CD4-positive, alpha-beta T cell treated with Interleukin-21 for 1 hour (primary cell): ENCODE measurements around the gene OR6C4.
"Not testable (repeated sequence)": the region's sequence is repeated elsewhere in the genome, so short reads cannot be mapped to it uniquely, and the experiment has no call there.

ENCODE experiments used
- DNase-seq: peaks from one replicate; pipeline ENCODE4 v3.0.0-alpha.2; 2020

The OR6C4 gene

DNA sequence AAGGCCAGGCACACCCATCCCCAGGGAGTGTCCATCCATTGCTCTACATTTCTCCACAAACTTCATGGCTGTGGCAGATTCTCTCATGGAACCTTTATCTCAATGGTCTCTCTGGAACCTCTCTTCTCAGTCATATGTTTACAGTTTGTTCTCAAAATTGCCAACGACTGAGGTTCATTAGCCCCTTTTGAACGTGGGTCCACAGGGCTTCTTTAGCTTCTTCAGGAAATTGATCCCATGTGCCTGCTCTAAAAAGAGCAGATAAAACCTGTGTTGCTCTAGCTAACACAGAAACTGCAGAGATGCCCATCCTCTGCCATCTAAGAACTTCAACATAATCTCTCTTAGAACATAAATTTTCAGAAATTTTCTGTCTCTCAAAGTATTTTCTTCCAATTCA lies at the start of gene OR6C4:
Gene OR6C4 (plus strand): TSS at position 301 of the 400 bp plus-strand sequence. CDS start 1,625 bp downstream, outside the sequence.
- DNase-seq = no peak

DNA sequence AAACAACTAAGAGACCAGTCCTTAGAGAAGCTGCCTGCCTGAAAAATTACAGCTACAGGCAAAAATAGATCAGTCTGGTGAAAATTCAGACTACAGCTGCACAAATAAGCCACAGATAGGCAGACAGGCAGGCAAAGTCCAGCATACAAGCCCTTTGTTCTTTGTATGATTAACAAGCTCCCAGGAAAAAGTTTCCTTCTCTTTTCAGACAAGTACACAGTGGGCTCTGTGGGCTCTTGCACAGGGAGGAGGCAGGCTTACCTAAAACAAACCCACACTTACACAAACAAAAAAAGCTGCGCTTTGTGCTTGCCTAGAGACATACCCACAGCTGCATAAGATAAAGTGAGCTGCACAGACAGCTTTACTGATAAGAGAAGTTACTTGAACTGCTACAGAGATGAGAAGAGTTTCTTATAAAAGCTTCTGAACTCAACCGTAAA lies 49.6 kb upstream of the OR6C4 start:
- no peak for DNase-seq

GRCh38 chr12:55501601-55502000 lies 47.8 kb upstream of the OR6C4 start:
- no peak for DNase-seq

DNA sequence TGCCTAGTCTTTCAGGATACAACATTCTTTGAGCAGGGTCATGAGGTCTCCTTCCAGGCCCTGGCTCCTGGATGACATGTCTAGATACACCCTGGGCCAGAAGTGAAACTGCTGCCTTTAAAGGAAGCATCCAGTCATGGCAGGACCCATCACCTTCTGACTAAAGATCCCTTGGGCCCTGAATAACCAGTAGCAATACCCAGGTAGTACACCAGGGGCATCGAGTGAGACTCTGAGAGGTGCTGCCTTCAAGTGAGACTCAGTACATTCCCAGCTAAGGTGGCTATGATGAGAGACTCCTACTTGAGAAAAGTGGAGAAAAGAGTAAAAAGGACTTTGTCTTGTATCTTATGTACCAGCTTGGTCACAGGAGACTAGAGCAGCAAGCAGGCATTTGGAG lies 33.7 kb upstream of the OR6C4 start:
- no peak for DNase-seq

DNA sequence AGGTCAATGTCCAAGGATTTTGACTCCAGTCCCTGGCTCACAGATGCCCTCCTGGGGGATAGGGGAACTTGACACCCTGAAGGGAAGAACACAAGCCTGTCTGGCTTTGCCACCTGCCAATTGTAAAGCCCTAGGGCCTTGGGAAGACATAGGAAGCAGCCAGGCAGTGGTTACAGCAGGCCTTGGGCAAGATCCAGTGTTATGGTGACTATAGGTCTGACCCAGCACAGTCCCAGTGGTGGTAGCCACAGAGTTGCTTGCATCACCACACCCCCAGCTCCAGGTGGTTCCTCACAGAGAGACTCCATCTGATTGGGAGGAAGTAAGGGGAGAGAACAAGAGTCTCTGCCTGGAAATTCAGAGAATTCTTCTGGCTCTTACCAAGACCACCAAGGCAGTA lies 33.0 kb upstream of the OR6C4 start:
- no peak for DNase-seq

GRCh38 chr12:55548235-55548634 lies 1.2 kb upstream of the OR6C4 start:
- not testable (repeated sequence) for DNase-seq

- DNase-seq = no peak
These were observed 646 bp upstream of the OR6C4 start for GRCh38 chr12:55548756-55549155.

DNA sequence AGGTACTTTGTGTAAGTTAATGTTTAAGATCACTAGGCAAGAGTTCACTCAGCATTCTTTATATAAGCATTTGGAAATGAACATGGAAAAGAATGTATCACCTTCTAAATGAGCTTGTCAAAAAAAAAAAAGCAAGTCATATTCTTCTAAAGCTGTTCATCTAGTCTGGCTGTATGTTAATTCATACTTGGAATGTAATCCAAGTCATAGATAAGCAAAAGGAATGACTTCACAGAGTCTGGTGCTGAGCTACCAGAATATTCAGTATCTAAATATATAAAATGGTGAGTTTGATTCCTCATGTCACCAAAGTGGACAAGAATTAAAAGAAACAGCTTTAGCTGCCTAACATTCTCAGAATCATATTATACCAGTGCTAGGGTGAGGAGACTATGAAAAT lies 4.9 kb downstream of the OR6C4 start:
- no peak for DNase-seq

DNA sequence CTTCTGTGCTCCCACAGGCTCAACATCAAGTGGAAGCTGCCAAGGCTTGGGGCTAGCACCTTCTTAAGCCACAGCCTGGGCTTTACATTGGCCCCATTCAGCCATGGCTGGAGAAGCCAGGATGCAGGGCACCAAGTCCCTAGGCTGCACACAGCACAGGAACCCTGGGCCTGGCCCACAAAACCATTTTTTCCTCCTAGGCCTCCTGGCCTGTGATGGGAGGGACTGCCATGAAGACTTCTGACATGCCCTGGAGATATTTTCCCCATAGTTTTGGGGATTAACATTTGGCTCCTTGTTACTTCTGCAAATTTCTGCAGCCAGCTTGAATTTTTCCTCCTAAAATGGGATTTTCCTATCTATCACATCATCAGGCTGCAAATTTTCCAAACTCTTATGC lies 20.7 kb downstream of the OR6C4 start:
- DNase-seq = not testable (repeated sequence)

DNA sequence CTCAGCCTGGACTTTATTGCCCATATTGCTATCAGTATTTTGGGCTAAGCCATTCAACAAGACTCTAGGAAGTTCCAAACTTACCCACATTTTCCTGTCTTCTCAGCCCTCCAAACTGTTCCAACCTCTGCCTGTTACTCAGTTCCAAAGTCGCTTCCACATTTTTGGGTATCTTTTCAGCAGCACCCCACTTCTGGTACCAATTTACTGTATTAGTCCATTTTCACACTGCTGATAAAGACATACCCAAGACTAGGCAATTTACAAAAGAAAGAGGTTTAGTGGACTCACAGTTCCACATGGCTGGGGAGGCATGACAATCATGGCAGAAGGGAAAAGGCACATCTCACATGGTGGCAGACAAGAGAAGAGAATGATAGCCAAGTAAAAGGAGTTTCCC lies 21.3 kb downstream of the OR6C4 start:
- DNase-seq = not testable (repeated sequence)

DNA sequence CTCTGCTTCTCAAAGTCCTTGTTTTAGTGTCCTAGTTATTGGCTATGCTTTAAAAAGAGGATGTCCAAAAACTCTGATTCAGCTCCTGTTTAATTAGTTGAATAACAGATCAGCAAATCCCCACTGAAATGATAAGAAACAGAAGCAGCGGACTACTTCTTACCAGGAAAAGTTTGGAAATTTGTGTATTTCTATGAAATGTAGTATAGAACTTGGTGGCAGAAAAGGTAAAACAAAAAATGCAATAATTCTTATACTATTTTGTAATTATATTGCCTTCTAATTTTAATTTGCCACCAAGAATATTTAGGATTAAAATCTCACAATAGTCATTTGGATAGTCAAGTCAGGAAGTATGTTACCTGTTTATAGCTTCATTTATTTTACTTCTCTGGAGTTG lies 22.8 kb downstream of the OR6C4 start, which contains the start of gene OR2AP1:
Gene OR2AP1 (plus strand): TSS at position 301 of the 400 bp plus-strand sequence. CDS start 1,947 bp downstream, outside the sequence.
- DNase-seq = no peak

DNA sequence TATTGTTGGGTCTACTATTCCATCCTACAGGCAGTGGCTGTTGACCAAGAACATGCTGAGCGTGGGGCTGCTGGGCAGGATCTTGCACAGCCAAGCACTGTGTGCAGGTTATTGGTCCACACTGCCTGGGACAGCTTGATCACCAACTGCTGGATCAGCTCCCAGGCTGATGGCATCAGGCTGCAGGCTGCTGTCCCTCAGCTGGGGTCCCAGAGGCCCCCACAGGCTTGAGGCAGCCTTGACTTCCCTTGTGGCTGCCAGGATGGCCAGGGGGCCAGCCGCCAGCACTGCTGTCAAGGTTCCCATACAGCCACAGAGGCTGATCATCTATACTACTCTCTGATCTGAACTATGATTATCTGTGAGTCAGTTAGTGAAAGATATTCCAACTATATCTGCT lies 32.7 kb downstream of the OR6C4 start:
- no peak for DNase-seq

- DNase-seq = no peak
These were observed 36.4 kb downstream of the OR6C4 start for GRCh38 chr12:55585817-55586216.

- not testable (repeated sequence) for DNase-seq
These were observed 40.8 kb downstream of the OR6C4 start for GRCh38 chr12:55590152-55590551.
